ENCODE data around the gene ERCC2.

The ERCC2 gene

GRCh38 chr19:45401815-45402214 lies 31.4 kb upstream of the ERCC2 start:
- no peak for DNase-seq (ENCODE audit: low read depth)

GRCh38 chr19:45400192-45400591 lies 29.8 kb upstream of the ERCC2 start:
- DNase-seq (ENCODE audit: low read depth): no peak

- DNase-seq (ENCODE audit: low read depth): no peak
Observed at GRCh38 chr19:45395821-45396617, 25.6 kb upstream of the ERCC2 start.

- no peak for DNase-seq (ENCODE audit: low read depth)
Observed at GRCh38 chr19:45391871-45392665, 21.7 kb upstream of the ERCC2 start.

- DNase-seq (ENCODE audit: low read depth): no peak
Observed at GRCh38 chr19:45391346-45391745, 21.0 kb upstream of the ERCC2 start.

GRCh38 chr19:45385392-45386221 lies 15.2 kb upstream of the ERCC2 start:
- no peak for DNase-seq (ENCODE audit: low read depth)

- no peak for DNase-seq (ENCODE audit: low read depth)
Observed at GRCh38 chr19:45382426-45382825, 12.1 kb upstream of the ERCC2 start.

GRCh38 chr19:45380107-45380506 lies 9.7 kb upstream of the ERCC2 start:
- no peak for DNase-seq (ENCODE audit: low read depth)

GRCh38 chr19:45376045-45376724 lies 5.8 kb upstream of the ERCC2 start:
- no peak for DNase-seq (ENCODE audit: low read depth)

- no peak for DNase-seq (ENCODE audit: low read depth)
Observed at GRCh38 chr19:45368737-45369340, 1.5 kb downstream of the ERCC2 start.

- DNase-seq (ENCODE audit: low read depth): no peak
Observed at GRCh38 chr19:45368127-45368526, 2.2 kb downstream of the ERCC2 start.

- DNase-seq (ENCODE audit: low read depth): no peak
Observed at GRCh38 chr19:45364696-45365095, 5.7 kb downstream of the ERCC2 start.

GRCh38 chr19:45363861-45364459 lies 6.4 kb downstream of the ERCC2 start:
- no peak for DNase-seq (ENCODE audit: low read depth)

- DNase-seq (ENCODE audit: low read depth): no peak
Observed at GRCh38 chr19:45362291-45362690, 8.1 kb downstream of the ERCC2 start.

GRCh38 chr19:45361608-45362007 lies 8.8 kb downstream of the ERCC2 start:
- no peak for DNase-seq (ENCODE audit: low read depth)

GRCh38 chr19:45358213-45358792 lies 12.1 kb downstream of the ERCC2 start:
- DNase-seq (ENCODE audit: low read depth): no peak

GRCh38 chr19:45357445-45357783 lies 13.0 kb downstream of the ERCC2 start:
- no peak for DNase-seq (ENCODE audit: low read depth)

GRCh38 chr19:45356760-45357444 lies 13.5 kb downstream of the ERCC2 start:
- no peak for DNase-seq (ENCODE audit: low read depth)

GRCh38 chr19:45355910-45356309 lies 14.5 kb downstream of the ERCC2 start:
- DNase-seq (ENCODE audit: low read depth): no peak

GRCh38 chr19:45355402-45355801 lies 15.0 kb downstream of the ERCC2 start:
- no peak for DNase-seq (ENCODE audit: low read depth)

All from stimulated activated CD8-positive, alpha-beta memory T cell treated with anti-CD3 and anti-CD28 coated beads, Interleukin-7, amount 100 ng/mL, for 24 hours (primary cell).